GM21723 (cell line): ENCODE measurements around the gene MCU.
"Not testable (repeated sequence)": the region's sequence is repeated elsewhere in the genome, so short reads cannot be mapped to it uniquely, and the experiment has no call there.

Experiments used
- ATAC-seq: cut with Tn5 transposase; IDR thresholded peaks from one replicate; pipeline ENCODE4 v1.9.1; 2021; ENCODE audit warnings: mild to moderate bottlenecking, moderate library complexity; ENCODE audit not compliant: unreplicated experiment

Gene MCU

GRCh38 chr10:72729528-72729927, 37.6 kb downstream of the MCU start:
- peak; percentile 71 for ATAC-seq

GRCh38 chr10:72730479-72730878, 38.5 kb downstream of the MCU start:
- no peak for ATAC-seq

GRCh38 chr10:72731916-72732419, 40.0 kb downstream of the MCU start:
- ATAC-seq: no peak

DNA sequence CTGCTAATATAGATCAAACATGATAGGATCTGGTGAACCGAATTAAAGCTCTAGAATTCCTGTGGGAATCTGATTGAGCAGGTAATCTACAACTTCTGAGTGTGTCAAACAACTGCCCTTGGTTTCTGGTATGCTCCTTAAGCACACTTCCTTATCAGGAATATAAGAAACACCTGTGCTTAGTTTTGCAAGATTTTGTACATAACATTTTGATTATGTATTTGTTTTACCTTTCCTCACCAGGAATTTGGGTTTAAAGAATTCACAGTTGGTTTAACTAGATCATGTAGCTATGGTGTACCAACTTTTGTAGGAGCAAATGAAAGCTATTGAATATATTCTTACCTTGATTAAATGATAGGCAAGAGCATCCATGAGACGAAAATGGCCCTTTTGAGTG, 40.6 kb downstream of the MCU start:
- ATAC-seq: no peak

DNA sequence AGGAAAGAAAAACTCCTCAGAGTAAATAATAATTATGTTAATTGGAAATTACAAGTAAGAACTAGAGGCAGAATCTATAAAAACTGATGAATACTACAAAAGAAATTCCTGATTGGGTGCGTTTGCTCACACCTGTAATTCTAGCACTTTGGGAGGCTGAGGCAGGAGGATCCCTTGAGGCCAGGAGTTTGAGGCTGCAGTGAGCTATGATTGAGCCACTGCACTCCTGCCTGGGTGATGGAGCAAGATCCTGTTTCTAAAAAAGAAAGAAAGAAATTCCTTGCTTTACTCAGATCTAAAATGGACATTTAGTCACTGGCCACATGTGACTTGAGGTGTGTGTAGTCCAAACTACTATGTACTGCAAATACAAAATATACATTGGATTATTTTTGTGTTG, 42.0 kb downstream of the MCU start:
- no peak for ATAC-seq

DNA sequence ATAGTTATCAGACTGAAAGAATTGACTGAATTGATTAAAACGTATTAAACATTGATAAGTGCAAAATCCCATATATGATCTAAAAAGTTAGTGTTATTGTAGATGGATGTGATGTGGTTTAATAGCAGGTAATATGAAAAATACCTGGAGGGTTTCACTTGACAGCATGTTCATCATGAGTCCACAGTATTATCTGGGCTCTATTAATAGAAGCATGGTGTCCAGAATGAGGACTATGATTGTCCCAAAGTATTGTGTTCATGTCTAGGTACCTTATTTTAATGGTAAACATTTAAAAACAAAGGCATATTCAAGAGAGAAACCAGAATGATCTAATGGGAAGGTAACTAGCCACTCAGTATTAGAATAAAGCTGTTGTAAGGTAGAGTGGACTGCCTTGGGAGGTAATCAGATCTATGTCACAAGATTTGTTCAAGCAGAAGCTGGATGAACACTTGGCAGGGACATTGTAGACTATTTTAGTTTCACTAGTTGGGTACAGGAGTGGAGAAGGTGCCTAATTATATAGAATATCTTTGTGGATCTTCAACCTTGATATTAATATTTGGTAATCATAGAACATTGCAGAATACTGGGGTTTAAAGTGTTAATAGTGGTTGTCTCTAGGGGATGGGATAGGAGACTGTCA, 43.5 kb downstream of the MCU start:
- no peak for ATAC-seq

GRCh38 chr10:72736176-72736827, 44.4 kb downstream of the MCU start:
- no peak for ATAC-seq

DNA sequence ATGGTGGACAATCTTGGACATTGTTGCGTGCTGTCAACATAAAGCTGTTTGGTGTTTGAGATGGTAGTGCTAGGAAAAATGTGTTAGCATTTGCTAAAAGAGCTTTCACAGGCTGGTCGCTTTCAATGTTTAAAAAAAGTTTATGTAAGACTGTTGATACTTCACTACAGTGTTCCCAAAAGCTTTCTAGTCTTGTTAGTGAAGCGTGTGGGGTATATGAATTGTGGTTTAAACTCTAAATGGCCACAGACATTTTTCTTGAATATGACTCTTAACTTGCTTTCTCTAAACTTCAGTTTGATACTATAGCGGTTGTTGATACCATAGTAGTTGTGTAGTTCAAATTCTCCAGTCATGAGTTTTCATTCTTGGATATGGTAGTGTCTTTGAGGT, 44.9 kb downstream of the MCU start:
- ATAC-seq: no peak

DNA sequence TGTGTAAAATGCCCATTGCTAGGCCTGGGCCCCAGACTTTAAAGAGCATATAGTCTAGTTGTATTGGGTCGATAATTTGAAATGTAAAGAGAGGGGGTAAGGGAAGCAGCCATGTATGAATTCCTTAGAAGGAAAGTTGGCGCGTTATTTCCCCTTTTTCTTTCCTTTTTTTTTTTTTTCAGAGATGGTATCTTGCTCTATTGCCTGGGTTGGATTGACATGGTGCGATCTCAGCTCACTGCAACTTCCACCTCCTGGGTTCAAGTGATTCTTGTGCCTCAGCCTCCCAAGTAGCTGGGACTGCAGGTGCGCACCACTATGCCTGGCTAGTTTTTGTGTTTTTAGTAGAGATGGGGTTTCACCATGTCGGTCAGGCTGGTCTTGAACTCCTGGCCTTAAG, 45.4 kb downstream of the MCU start:
- not testable (repeated sequence) for ATAC-seq

DNA sequence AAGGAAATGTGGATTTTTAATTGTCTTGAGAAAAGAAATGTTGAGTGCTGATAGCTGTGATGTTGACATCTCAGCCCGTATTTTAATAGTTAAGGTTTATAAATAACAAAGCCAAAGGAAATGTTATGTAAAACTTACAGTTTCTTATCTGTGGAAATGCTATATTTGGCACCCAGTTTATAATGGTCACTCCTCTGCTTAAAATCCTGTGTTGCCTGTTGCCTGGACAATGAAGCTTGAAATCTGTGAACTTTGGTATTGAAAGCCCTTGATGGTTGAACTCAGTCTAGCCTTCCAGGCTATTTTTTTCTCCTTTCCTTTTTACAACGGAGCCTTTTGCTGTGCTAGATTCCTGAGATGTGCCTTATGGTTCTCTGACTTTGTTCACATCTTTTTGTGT, 46.5 kb downstream of the MCU start:
- ATAC-seq: no peak

- ATAC-seq: no peak
These were observed 48.6 kb downstream of the MCU start for GRCh38 chr10:72740528-72740927.

DNA sequence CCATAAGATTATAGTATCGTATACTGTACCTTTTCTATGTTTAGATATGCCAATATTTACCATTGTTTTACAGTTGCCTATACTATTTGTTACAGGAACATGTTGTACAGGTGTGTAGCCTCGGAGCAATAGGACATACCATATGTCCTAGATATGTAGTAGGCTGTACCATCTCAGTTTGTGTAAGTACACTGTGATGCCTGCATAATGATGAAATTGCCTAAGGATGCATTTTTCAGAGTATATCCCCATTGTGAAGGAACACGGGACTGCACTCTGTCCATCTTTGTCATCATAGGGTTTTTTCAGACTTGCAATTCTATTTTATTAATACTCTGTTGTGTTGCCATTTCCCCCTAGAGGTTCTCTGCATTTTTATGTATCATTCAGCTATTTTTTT, 50.1 kb downstream of the MCU start:
- no peak for ATAC-seq

DNA sequence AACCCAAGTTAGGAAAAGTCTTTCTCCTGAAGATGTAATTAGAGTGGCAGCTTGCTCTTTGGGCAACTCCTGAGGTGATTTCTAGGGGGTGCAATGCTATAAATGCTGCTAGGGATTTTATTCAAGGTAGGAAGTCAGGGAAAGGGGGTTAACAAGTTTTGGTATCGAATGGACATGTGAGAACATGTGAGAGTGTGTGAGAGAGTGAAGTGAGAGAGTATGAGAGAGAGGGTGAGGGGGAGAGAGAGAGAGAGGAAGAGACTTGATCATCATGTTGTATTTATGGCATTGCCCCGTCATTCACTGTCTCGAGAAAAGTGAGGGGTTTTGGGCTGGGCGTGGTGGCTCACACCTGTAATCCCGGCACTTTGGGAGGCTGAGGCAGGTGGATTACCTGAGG, 50.9 kb downstream of the MCU start:
- no peak for ATAC-seq

GRCh38 chr10:72744566-72744965, 52.6 kb downstream of the MCU start:
- no peak for ATAC-seq

- ATAC-seq: no peak
These were observed 54.8 kb downstream of the MCU start for GRCh38 chr10:72746426-72747363.

GRCh38 chr10:72747521-72747920, 55.6 kb downstream of the MCU start:
- ATAC-seq: no peak

- no peak for ATAC-seq
These were observed 61.9 kb downstream of the MCU start for GRCh38 chr10:72753760-72754231.

- no peak for ATAC-seq
These were observed 62.5 kb downstream of the MCU start for GRCh38 chr10:72754275-72755032.

- ATAC-seq: no peak
These were observed 64.9 kb downstream of the MCU start for GRCh38 chr10:72756674-72757385.

GRCh38 chr10:72757732-72758131, 65.8 kb downstream of the MCU start:
- no peak for ATAC-seq
